ENCODE results near the gene RHEB. TPM values are rescaled to one million over a fixed set of nuclear protein-coding genes. Genes with fewer than 3 reads are reported as not detected.
A peak's percentile ranks its signal among the peaks of the same experiment; 100 is the strongest.

RHEB gene
- polyA plus RNA-seq, 1 of the 3 experiments (the other 2 are of a cell fraction), result 87.3 TPM

- TF ChIP-seq NFIC (IDR thresholded peaks at IDR 0.05; ENCODE audit: borderline replicate concordance) (peak; percentile 65), MXI1 (IDR thresholded peaks at IDR 0.05; ENCODE audit: low read depth, low read length) (no peak), TCF12 (IDR thresholded peaks at IDR 0.05) (0 out of 2 replicates have a peak, but pooled peaks have one; percentile 26), FOSL2 (IDR thresholded peaks at IDR 0.05; ENCODE audit: borderline replicate concordance, low read depth) (peak; percentile 60)
- Histone ChIP-seq H3K9me2 (no peaks in the 10 kb centered on the region), H4K20me1 (ENCODE audit: insufficient read depth) (no peaks in the 10 kb centered on the region), H3K4me2 (peak overlapping the region; percentile 8; the same call in 1 of the 2 replicates), H3K79me2 (ENCODE audit: insufficient read depth) (no peaks in the 10 kb centered on the region), H3K27me3 (ENCODE audit: insufficient read depth) (no peaks in the 10 kb centered on the region), H3K9ac (no peak overlapping the region), H3K27ac (ENCODE audit: low read depth in 2 of 2, low read length in 1 of 2) (no peak overlapping the region), H3K4me3 (ENCODE audit: low read depth in 2 of 2, low read length in 1 of 2) (no peak overlapping the region), H2AFZ (ENCODE audit: low read depth) (no peak overlapping the region), H3K4me1 (ENCODE audit: control insufficient read depth in 1 of 2, insufficient read depth in 2 of 2, low read depth in 1 of 2, low read length in 1 of 2) (peaks cover 8 to 11% of the 10 kb centered on the region in 2 experiments; a peak in 1 of 4 replicates), H3K9me3 (no peaks in the 10 kb centered on the region), H3K36me3 (replicated peaks in 1 of 2; ENCODE audit: control insufficient read depth in 1 of 2, insufficient read depth in 2 of 2, low read length in 1 of 2) (no peaks in the 10 kb centered on the region), H3F3A (replicated peaks; ENCODE audit: insufficient read depth) (no peaks in the 10 kb centered on the region)
- ChIA-PET CTCF (interaction anchor here (1.4 kb wide), 1 partner anchor 23 kb away, joined by 4 read pairs; no protein-coding TSS in a partner anchor), POLR2A (no interaction called here)
- DNase-seq, result no peak
- WGBS (ENCODE audit: low lambda C conversion rate), result 50% methylated on average over 14 of the region's 14 CpGs
Measured at GRCh38 chr7:151426441-151426903, 93.2 kb downstream of the RHEB start.

GRCh38 chr7:151425670-151426440 is 93.8 kb downstream of the RHEB start:
- CTCF ChIA-PET, result interaction anchor here (1.1 to 1.4 kb wide), 2 partner anchors 14 to 23 kb away, joined by 3 to 4 read pairs; no protein-coding TSS in a partner anchor
- WGBS (ENCODE audit: low lambda C conversion rate), result 72% methylated on average over 7 of the region's 7 CpGs
- no peaks in the 10 kb centered on the region for H3K9me3 ChIP-seq
- H3K9me2 ChIP-seq, result no peaks in the 10 kb centered on the region
- no peak overlapping the region for H2AFZ ChIP-seq (ENCODE audit: low read depth)
- peaks cover 8 to 11% of the 10 kb centered on the region in 2 experiments; a peak in 1 of 4 replicates for H3K4me1 ChIP-seq (ENCODE audit: control insufficient read depth in 1 of 2, insufficient read depth in 2 of 2, low read depth in 1 of 2, low read length in 1 of 2)
- POLR2A ChIA-PET, result no interaction called here
- no peaks in the 10 kb centered on the region for H3K36me3 ChIP-seq (replicated peaks in 1 of 2; ENCODE audit: control insufficient read depth in 1 of 2, insufficient read depth in 2 of 2, low read length in 1 of 2)
- no peak overlapping the region for H3K4me3 ChIP-seq (ENCODE audit: low read depth in 2 of 2, low read length in 1 of 2)
- TF ChIP-seq ELF1 (IDR thresholded peaks at IDR 0.05) (no peak), JUND (IDR thresholded peaks at IDR 0.05) (no peak), IRF3 (IDR thresholded peaks at IDR 0.05; ENCODE audit: low read depth, low read length) (no peak), NRF1 (IDR thresholded peaks at IDR 0.05; ENCODE audit: low read depth, low read length) (no peak), MXI1 (IDR thresholded peaks at IDR 0.05; ENCODE audit: low read depth, low read length) (no peak), NFIC (IDR thresholded peaks at IDR 0.05; ENCODE audit: borderline replicate concordance) (no peak)
- no peaks in the 10 kb centered on the region for H4K20me1 ChIP-seq (ENCODE audit: insufficient read depth)
- H3K9ac ChIP-seq, result no peak overlapping the region
- DNase-seq, result no peak
- H3K79me2 ChIP-seq (ENCODE audit: insufficient read depth), result no peaks in the 10 kb centered on the region
- no peak overlapping the region for H3K4me2 ChIP-seq
- H3K27ac ChIP-seq (ENCODE audit: low read depth in 2 of 2, low read length in 1 of 2), result no peak overlapping the region
- no peaks in the 10 kb centered on the region for H3K27me3 ChIP-seq (ENCODE audit: insufficient read depth)
- H3F3A ChIP-seq (replicated peaks; ENCODE audit: insufficient read depth), result no peaks in the 10 kb centered on the region

- Histone ChIP-seq H2AFZ (ENCODE audit: low read depth) (no peak overlapping the region), H3K27me3 (ENCODE audit: insufficient read depth) (no peaks in the 10 kb centered on the region), H3K9me3 (0 out of 2 replicates have a peak, but pooled peaks cover under 1% of the 10 kb centered on the region), H4K20me1 (ENCODE audit: insufficient read depth) (no peaks in the 10 kb centered on the region), H3K36me3 (replicated peaks in 1 of 2; ENCODE audit: control insufficient read depth in 1 of 2, insufficient read depth in 2 of 2, low read length in 1 of 2) (no peaks in the 10 kb centered on the region), H3K4me2 (no peak overlapping the region), H3K4me3 (ENCODE audit: low read depth in 2 of 2, low read length in 1 of 2) (no peak overlapping the region), H3K9ac (no peak overlapping the region), H3K79me2 (ENCODE audit: insufficient read depth) (no peaks in the 10 kb centered on the region), H3K27ac (ENCODE audit: low read depth in 2 of 2, low read length in 1 of 2) (no peak overlapping the region), H3K9me2 (no peaks in the 10 kb centered on the region), H3K4me1 (ENCODE audit: control insufficient read depth in 1 of 2, insufficient read depth in 2 of 2, low read depth in 1 of 2, low read length in 1 of 2) (peaks cover 8 to 11% of the 10 kb centered on the region in 2 experiments; a peak in 1 of 4 replicates), H3F3A (replicated peaks; ENCODE audit: insufficient read depth) (no peaks in the 10 kb centered on the region)
- CTCF ChIA-PET, result interaction anchor here (1.1 kb wide), 1 partner anchor 13 kb away, joined by 3 read pairs; no protein-coding TSS in a partner anchor
- no peak for DNase-seq
- POLR2A ChIA-PET, result no interaction called here
- WGBS (ENCODE audit: low lambda C conversion rate), result 50% methylated on average over 5 of the region's 5 CpGs
- TF ChIP-seq REST (IDR thresholded peaks at IDR 0.05; ENCODE audit: low read depth, low read length) (no peak), POLR2AphosphoS5 (IDR thresholded peaks at IDR 0.05; ENCODE audit: low read depth, low read length) (no peak), SIN3A (IDR thresholded peaks at IDR 0.05; ENCODE audit: borderline replicate concordance, low read depth, low read length) (no peak), RCOR1 (IDR thresholded peaks at IDR 0.05; ENCODE audit: low read length) (no peak), EP300 (IDR thresholded peaks at IDR 0.05; ENCODE audit: borderline replicate concordance in 1 of 2, low read depth in 1 of 2, low read length in 1 of 2) (no peak), GABPA (IDR thresholded peaks at IDR 0.05; ENCODE audit: low read depth) (no peak)
Measured at GRCh38 chr7:151424799-151425198, 94.9 kb downstream of the RHEB start.
